WTC11 (cell line): ENCODE results near the gene SUPT3H. TPM values are rescaled to one million over a fixed set of nuclear protein-coding genes. Genes with fewer than 3 reads are reported as not detected.

ENCODE experiments used
- ATAC-seq: fragments of 200-7000 bp; cut with Tn5 transposase; 2 replicates; pipeline ENCODE4 v1.10.0; 2021; ENCODE audit warnings: mild to moderate bottlenecking, moderate library complexity
- CTCF ChIA-PET: fragments of 300-600 bp; sonication (Branson Sonifier 250); formaldehyde crosslinking; loops from one replicate; lab custom pipeline; 2021; ENCODE audit warnings: antibody characterized with exemption; lab: Charles Lee
- POLR2A ChIA-PET: fragments of 350-600 bp; sonication (Branson Sonifier 250); formaldehyde crosslinking; loops from one replicate; lab custom pipeline; 2021; ENCODE audit warnings: antibody characterized with exemption; lab: Charles Lee
- DNase-seq: peaks from one replicate; pipeline ENCODE4 v3.0.0; 2021; ENCODE audit warnings: low spot score
- H3K27ac Mint-ChIP-seq: 2 replicates; pipeline ENCODE4 v1.8.0; 2021; ENCODE audit warnings: mixed read lengths
- H3K27me3 Mint-ChIP-seq: 2 replicates; pipeline ENCODE4 v1.8.0; 2021; ENCODE audit warnings: low read depth, mild to moderate bottlenecking, moderate library complexity, mixed read lengths
- H3K36me3 Mint-ChIP-seq: 2 replicates; pipeline ENCODE4 v1.8.0; 2021; ENCODE audit warnings: mixed read lengths
- H3K4me1 Mint-ChIP-seq: 2 replicates; pipeline ENCODE4 v1.8.0; 2022; ENCODE audit warnings: mixed read lengths
- H3K4me3 Mint-ChIP-seq: 2 replicates; pipeline ENCODE4 v1.8.0; 2021; ENCODE audit warnings: mild to moderate bottlenecking, moderate library complexity, mixed read lengths
- H3K9me3 Mint-ChIP-seq: 2 replicates; pipeline ENCODE4 v1.8.0; 2021; ENCODE audit warnings: mixed read lengths
- CBFB ChIP-seq: sonication (generic); formaldehyde crosslinking; IDR thresholded peaks from 2 replicates; pipeline ENCODE4 v1.8.1; 2022; ENCODE audit warnings: mild to moderate bottlenecking, low read depth, missing genetic modification reagents
- ESRRA ChIP-seq: sonication (generic); formaldehyde crosslinking; IDR thresholded peaks from 2 replicates; pipeline ENCODE4 v1.8.1; 2022; ENCODE audit warnings: mild to moderate bottlenecking, missing genetic modification reagents, borderline replicate concordance
- ETV6 ChIP-seq: sonication (generic); formaldehyde crosslinking; IDR thresholded peaks from 2 replicates; pipeline ENCODE4 v1.8.1; 2022; ENCODE audit warnings: mild to moderate bottlenecking, missing genetic modification reagents
- FOXJ3 ChIP-seq: sonication (generic); formaldehyde crosslinking; IDR thresholded peaks from 2 replicates; pipeline ENCODE4 v1.9.0; 2021; ENCODE audit warnings: missing genetic modification reagents, mild to moderate bottlenecking, borderline replicate concordance
- FOXK1 ChIP-seq: sonication (generic); formaldehyde crosslinking; IDR thresholded peaks from 2 replicates; pipeline ENCODE4 v1.8.0; 2022; ENCODE audit warnings: mild to moderate bottlenecking, moderate library complexity, missing genetic modification reagents
- GABPB1 ChIP-seq: sonication (generic); formaldehyde crosslinking; IDR thresholded peaks from 2 replicates; pipeline ENCODE4 v1.8.1; 2023; ENCODE audit warnings: mild to moderate bottlenecking, missing genetic modification reagents
- MXD4 ChIP-seq: fragments of 250-450 bp; sonication (Bioruptor Pico); IDR thresholded peaks from 2 replicates; pipeline ENCODE4 v1.8.0; 2021; ENCODE audit warnings: mild to moderate bottlenecking, moderate library complexity, borderline replicate concordance
- MYBL2 ChIP-seq: sonication (generic); formaldehyde crosslinking; IDR thresholded peaks from 2 replicates; pipeline ENCODE4 v1.8.1; 2023; ENCODE audit warnings: mild to moderate bottlenecking, moderate library complexity, missing genetic modification reagents
- NR1H2 ChIP-seq: sonication (generic); formaldehyde crosslinking; IDR thresholded peaks from 2 replicates; pipeline ENCODE4 v1.9.0; 2021; ENCODE audit warnings: mild to moderate bottlenecking, moderate library complexity, missing genetic modification reagents
- PREB ChIP-seq: sonication (generic); formaldehyde crosslinking; IDR thresholded peaks from 2 replicates; pipeline ENCODE4 v1.8.1; 2022; ENCODE audit warnings: mild to moderate bottlenecking, missing genetic modification reagents, moderate library complexity, borderline replicate concordance
- PRRX2 ChIP-seq: fragments of 250-450 bp; sonication (Bioruptor Pico); IDR thresholded peaks from 2 replicates; pipeline ENCODE4 v1.8.0; 2021; ENCODE audit warnings: mild to moderate bottlenecking
- TEAD1 ChIP-seq: sonication (generic); formaldehyde crosslinking; IDR thresholded peaks from 2 replicates; pipeline ENCODE4 v1.8.0; 2022; ENCODE audit warnings: mild to moderate bottlenecking, missing genetic modification reagents
- TEAD4 ChIP-seq: sonication (generic); formaldehyde crosslinking; IDR thresholded peaks from 2 replicates; pipeline ENCODE4 v1.8.0; 2022; ENCODE audit warnings: mild to moderate bottlenecking, missing genetic modification reagents
- USF1 ChIP-seq: sonication (generic); formaldehyde crosslinking; IDR thresholded peaks from 2 replicates; pipeline ENCODE4 v1.8.0; 2022; ENCODE audit warnings: mild to moderate bottlenecking, missing genetic modification reagents
- ZBTB21 ChIP-seq: sonication (generic); formaldehyde crosslinking; IDR thresholded peaks from 2 replicates; pipeline ENCODE4 v1.8.1; 2023; ENCODE audit warnings: mild to moderate bottlenecking, missing genetic modification reagents, borderline replicate concordance
- ZNF138 ChIP-seq: sonication (generic); formaldehyde crosslinking; conservative IDR thresholded peaks from 2 replicates; pipeline ENCODE4 v1.8.1; 2022; ENCODE audit warnings: mild to moderate bottlenecking, moderate library complexity, missing genetic modification reagents
- total RNA-seq: library from RNA; stranded (reverse); gene quantifications from 3 replicates; pipeline ENCODE4 v1.2.3, GENCODE V29; 2021
- TF ChIP-seq, protein P1 (sequence below): fragments of 250-450 bp; sonication (Bioruptor Pico); IDR thresholded peaks from 2 replicates; pipeline ENCODE4 v1.9.0; 2021; ENCODE audit warnings: mild to moderate bottlenecking, borderline replicate concordance
- TF ChIP-seq, protein P2 (sequence below): sonication (generic); formaldehyde crosslinking; IDR thresholded peaks from 2 replicates; pipeline ENCODE4 v1.8.0; 2022; ENCODE audit warnings: missing genetic modification reagents
- TF ChIP-seq, protein P3 (sequence below): fragments of 250-450 bp; sonication (Bioruptor Pico); IDR thresholded peaks from 2 replicates; pipeline ENCODE4 v2.1.2; 2022; ENCODE audit warnings: mild to moderate bottlenecking, moderate library complexity
- TF ChIP-seq, protein P4 (sequence below): sonication (generic); formaldehyde crosslinking; conservative IDR thresholded peaks from 2 replicates; pipeline ENCODE4 v1.8.1; 2023; ENCODE audit warnings: mild to moderate bottlenecking, low read depth, missing genetic modification reagents, moderate library complexity

The SUPT3H gene
- total RNA-seq, 1 experiment from 2014 or later, result 15.3 TPM

GRCh38 chr6:45160305-45160704 is 217.4 kb downstream of the SUPT3H start (continued):
- TF ChIP-seq, protein P1, sequence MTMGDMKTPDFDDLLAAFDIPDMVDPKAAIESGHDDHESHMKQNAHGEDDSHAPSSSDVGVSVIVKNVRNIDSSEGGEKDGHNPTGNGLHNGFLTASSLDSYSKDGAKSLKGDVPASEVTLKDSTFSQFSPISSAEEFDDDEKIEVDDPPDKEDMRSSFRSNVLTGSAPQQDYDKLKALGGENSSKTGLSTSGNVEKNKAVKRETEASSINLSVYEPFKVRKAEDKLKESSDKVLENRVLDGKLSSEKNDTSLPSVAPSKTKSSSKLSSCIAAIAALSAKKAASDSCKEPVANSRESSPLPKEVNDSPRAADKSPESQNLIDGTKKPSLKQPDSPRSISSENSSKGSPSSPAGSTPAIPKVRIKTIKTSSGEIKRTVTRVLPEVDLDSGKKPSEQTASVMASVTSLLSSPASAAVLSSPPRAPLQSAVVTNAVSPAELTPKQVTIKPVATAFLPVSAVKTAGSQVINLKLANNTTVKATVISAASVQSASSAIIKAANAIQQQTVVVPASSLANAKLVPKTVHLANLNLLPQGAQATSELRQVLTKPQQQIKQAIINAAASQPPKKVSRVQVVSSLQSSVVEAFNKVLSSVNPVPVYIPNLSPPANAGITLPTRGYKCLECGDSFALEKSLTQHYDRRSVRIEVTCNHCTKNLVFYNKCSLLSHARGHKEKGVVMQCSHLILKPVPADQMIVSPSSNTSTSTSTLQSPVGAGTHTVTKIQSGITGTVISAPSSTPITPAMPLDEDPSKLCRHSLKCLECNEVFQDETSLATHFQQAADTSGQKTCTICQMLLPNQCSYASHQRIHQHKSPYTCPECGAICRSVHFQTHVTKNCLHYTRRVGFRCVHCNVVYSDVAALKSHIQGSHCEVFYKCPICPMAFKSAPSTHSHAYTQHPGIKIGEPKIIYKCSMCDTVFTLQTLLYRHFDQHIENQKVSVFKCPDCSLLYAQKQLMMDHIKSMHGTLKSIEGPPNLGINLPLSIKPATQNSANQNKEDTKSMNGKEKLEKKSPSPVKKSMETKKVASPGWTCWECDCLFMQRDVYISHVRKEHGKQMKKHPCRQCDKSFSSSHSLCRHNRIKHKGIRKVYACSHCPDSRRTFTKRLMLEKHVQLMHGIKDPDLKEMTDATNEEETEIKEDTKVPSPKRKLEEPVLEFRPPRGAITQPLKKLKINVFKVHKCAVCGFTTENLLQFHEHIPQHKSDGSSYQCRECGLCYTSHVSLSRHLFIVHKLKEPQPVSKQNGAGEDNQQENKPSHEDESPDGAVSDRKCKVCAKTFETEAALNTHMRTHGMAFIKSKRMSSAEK, result no peak

- Mint-ChIP-seq H3K36me3 (no peaks in the 10 kb centered on the region), H3K27ac (no peak overlapping the region), H3K27me3 (no peaks in the 10 kb centered on the region), H3K9me3 (no peaks in the 10 kb centered on the region), H3K4me1 (0 out of 2 replicates have a peak, but pooled peaks cover 3% of the 10 kb centered on the region), H3K4me3 (no peak overlapping the region)
- DNase-seq, result no peak
- no peak for TF ChIP-seq ZBTB21 (CRISPR knock-in tag)
- TF ChIP-seq ZNF138 (CRISPR knock-in tag), result no peak
- TF ChIP-seq, protein P2, sequence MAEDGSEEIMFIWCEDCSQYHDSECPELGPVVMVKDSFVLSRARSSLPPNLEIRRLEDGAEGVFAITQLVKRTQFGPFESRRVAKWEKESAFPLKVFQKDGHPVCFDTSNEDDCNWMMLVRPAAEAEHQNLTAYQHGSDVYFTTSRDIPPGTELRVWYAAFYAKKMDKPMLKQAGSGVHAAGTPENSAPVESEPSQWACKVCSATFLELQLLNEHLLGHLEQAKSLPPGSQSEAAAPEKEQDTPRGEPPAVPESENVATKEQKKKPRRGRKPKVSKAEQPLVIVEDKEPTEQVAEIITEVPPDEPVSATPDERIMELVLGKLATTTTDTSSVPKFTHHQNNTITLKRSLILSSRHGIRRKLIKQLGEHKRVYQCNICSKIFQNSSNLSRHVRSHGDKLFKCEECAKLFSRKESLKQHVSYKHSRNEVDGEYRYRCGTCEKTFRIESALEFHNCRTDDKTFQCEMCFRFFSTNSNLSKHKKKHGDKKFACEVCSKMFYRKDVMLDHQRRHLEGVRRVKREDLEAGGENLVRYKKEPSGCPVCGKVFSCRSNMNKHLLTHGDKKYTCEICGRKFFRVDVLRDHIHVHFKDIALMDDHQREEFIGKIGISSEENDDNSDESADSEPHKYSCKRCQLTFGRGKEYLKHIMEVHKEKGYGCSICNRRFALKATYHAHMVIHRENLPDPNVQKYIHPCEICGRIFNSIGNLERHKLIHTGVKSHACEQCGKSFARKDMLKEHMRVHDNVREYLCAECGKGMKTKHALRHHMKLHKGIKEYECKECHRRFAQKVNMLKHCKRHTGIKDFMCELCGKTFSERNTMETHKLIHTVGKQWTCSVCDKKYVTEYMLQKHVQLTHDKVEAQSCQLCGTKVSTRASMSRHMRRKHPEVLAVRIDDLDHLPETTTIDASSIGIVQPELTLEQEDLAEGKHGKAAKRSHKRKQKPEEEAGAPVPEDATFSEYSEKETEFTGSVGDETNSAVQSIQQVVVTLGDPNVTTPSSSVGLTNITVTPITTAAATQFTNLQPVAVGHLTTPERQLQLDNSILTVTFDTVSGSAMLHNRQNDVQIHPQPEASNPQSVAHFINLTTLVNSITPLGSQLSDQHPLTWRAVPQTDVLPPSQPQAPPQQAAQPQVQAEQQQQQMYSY (CRISPR knock-in tag), result no peak
- no peak for TF ChIP-seq GABPB1 (CRISPR knock-in tag)
- TF ChIP-seq TEAD1 (CRISPR knock-in tag), result no peak
- no peak for TF ChIP-seq ESRRA (CRISPR knock-in tag)
- TF ChIP-seq, protein P3, sequence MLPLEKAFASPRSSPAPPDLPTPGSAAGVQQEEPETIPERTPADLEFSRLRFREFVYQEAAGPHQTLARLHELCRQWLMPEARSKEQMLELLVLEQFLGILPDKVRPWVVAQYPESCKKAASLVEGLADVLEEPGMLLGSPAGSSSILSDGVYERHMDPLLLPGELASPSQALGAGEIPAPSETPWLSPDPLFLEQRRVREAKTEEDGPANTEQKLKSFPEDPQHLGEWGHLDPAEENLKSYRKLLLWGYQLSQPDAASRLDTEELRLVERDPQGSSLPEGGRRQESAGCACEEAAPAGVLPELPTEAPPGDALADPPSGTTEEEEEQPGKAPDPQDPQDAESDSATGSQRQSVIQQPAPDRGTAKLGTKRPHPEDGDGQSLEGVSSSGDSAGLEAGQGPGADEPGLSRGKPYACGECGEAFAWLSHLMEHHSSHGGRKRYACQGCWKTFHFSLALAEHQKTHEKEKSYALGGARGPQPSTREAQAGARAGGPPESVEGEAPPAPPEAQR (CRISPR knock-in tag), result no peak
- no peak for TF ChIP-seq TEAD4 (CRISPR knock-in tag)
- TF ChIP-seq MXD4 (CRISPR knock-in tag), result no peak
- TF ChIP-seq CBFB, result no peak
- TF ChIP-seq NR1H2 (CRISPR knock-in tag), result no peak
- no peak for TF ChIP-seq MYBL2 (CRISPR knock-in tag)
- TF ChIP-seq FOXJ3 (CRISPR knock-in tag), result no peak
- TF ChIP-seq FOXK1 (CRISPR knock-in tag), result no peak
- TF ChIP-seq ETV6 (CRISPR knock-in tag), result no peak
- TF ChIP-seq PRRX2 (CRISPR knock-in tag), result no peak
- TF ChIP-seq, protein P4, sequence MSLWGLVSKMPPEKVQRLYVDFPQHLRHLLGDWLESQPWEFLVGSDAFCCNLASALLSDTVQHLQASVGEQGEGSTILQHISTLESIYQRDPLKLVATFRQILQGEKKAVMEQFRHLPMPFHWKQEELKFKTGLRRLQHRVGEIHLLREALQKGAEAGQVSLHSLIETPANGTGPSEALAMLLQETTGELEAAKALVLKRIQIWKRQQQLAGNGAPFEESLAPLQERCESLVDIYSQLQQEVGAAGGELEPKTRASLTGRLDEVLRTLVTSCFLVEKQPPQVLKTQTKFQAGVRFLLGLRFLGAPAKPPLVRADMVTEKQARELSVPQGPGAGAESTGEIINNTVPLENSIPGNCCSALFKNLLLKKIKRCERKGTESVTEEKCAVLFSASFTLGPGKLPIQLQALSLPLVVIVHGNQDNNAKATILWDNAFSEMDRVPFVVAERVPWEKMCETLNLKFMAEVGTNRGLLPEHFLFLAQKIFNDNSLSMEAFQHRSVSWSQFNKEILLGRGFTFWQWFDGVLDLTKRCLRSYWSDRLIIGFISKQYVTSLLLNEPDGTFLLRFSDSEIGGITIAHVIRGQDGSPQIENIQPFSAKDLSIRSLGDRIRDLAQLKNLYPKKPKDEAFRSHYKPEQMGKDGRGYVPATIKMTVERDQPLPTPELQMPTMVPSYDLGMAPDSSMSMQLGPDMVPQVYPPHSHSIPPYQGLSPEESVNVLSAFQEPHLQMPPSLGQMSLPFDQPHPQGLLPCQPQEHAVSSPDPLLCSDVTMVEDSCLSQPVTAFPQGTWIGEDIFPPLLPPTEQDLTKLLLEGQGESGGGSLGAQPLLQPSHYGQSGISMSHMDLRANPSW (CRISPR knock-in tag), result no peak
- TF ChIP-seq PREB (CRISPR knock-in tag), result no peak
- no peak for TF ChIP-seq USF1 (CRISPR knock-in tag)
- CTCF ChIA-PET, result interaction anchor here (1.0 kb wide), 1 partner anchor 559 kb away, joined by 5 read pairs; no protein-coding TSS in a partner anchor
- POLR2A ChIA-PET, result no interaction called here
- no peak for ATAC-seq
These were observed 221.7 kb downstream of the SUPT3H start for GRCh38 chr6:45156075-45156474.
